HG03039 (cell line): Measurements from ENCODE around the gene COPZ1.

Experiments
- ATAC-seq: cut with Tn5 transposase; IDR thresholded peaks from one replicate; pipeline ENCODE4 v1.9.1; 2021; ENCODE audit warnings: mild to moderate bottlenecking, moderate library complexity; ENCODE audit not compliant: unreplicated experiment

COPZ1 gene

DNA sequence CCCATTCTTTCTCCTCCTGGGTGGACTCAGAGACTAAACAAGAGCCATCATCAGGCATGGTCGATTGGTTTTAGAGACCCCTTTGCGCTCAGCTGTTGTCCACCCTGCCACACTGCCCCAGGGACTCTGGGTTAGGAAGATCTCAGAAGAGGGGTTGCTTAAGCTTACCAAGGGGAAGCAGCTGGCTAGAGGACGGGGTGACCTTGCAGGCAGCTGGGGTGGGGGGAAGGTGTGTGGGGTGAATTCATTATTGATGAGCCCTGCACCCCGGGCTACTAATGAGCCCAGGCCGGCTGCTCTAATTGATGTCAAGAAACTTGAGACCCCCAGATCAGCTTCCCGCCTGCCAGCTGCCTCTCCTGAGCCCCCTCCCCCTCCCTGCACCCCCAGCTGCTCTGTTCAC lies 68.3 kb downstream of the COPZ1 start:
- ATAC-seq = no peak

DNA sequence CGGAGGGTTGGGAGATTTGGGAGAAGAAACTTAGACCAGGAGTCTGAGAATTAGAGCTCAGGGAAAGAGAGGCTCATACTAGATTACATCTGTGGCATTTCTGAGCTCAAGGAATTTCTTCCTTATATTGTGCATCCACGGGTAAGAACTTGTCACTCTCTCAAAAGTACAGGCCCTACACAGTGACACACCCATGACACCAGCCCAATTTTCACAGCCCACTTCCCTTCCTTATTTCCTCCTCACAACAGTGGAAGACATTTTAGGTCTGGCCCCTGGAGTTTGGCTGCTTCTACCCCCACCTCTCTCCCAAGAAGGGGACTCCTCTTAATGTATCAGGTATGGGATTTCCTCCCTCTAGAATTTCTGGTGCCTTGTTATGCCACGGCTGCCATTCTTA lies 68.8 kb downstream of the COPZ1 start:
- no peak for ATAC-seq

DNA sequence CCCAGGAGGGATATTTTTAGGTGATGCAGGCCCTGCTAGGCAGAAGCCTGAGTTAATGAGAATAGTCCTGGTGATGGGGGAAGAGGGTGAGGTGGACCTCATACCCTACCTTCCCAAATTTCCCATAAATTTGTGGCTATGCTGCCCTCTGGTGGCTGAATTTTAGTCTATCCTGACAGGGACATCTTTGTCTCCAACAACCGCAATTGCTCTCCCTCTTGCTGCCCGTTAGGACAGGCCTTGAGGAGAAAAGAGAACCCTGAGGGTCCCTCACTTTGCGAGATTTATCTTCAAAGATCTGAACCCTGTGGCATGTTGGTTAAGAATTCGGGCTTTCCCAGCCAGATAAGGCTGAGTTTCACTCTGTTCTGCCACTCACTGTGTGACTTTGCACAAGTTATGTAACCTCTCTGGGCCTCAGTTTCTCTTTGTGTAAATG lies 69.4 kb downstream of the COPZ1 start:
- ATAC-seq = no peak

DNA sequence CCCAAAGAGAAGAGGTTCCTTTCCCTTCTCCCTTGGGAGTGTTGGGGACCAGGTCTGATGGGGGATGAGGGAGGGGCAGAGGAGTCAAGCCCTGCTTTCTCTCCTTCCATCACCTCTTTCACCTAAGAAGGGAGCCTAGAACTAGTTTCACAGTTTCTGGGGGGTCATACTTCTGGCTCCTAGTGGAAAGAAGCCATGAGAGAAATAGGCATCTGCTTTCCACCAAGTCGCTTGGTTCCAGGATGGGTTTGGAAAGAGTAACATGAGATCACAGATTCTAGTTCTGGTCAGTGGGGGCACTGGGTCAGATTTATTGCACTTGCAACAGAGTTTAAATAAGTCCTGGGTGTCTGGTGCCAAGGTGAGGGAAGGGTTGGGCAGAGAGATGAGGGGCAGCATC lies 70.1 kb downstream of the COPZ1 start:
- ATAC-seq = no peak

DNA sequence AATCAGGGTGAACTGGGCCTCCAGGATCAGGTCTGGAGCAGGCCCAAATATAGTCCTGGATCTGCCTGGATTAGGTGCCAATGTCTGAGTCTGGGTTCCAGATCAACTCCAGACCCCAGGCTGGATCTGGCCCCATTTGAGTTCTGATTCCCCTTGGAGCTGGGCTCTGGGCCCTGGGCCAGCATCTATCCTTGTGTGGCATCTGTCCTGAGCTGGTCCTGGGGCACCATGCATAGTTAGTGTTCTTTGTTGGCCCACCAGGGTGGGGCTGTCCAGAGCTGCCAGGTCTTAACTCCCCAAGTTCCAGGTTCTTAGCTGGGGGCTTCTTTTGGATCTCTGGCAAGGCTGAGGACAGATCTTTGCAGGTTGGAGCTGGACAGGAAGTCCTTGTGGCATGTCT lies 70.6 kb downstream of the COPZ1 start:
- no peak for ATAC-seq

DNA sequence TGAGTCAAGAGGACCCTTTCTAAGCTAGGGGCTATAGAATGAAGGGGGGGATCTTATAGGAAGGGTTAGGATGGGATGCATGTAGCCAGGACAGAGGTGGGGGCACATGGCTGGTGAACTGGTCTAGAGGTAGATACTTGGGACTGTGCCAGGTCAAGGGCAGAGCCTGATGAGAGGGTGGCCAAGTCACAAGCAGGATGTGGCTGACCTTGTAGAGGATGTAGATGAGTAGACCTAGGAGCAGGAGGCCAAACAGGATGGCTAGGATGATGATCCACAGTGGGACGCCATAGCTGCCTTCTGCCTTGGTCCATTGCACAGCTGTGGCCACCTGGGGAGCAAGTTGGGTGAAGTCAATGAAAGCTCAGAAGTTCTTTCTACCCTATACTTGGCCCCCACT lies 72.2 kb downstream of the COPZ1 start:
- no peak for ATAC-seq

DNA sequence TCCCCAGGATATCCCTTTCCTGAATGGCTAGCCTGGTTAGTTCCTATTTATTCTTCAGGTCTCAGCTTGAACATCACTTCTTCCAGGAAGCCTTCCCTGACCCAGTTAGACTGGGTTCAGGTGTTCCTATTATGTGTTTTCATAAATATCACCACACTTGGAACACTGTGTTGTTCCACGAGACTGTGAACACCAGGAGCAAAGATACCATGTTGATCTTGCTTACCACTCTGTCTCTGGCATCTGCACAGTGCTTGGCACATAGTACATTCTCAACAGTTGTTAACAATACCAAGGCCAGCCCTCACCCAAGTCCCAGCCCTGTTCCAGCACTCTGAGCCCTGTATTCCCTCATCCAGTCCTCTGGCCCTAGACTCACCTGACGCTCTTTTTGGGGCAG lies 73.3 kb downstream of the COPZ1 start:
- ATAC-seq = no peak

DNA sequence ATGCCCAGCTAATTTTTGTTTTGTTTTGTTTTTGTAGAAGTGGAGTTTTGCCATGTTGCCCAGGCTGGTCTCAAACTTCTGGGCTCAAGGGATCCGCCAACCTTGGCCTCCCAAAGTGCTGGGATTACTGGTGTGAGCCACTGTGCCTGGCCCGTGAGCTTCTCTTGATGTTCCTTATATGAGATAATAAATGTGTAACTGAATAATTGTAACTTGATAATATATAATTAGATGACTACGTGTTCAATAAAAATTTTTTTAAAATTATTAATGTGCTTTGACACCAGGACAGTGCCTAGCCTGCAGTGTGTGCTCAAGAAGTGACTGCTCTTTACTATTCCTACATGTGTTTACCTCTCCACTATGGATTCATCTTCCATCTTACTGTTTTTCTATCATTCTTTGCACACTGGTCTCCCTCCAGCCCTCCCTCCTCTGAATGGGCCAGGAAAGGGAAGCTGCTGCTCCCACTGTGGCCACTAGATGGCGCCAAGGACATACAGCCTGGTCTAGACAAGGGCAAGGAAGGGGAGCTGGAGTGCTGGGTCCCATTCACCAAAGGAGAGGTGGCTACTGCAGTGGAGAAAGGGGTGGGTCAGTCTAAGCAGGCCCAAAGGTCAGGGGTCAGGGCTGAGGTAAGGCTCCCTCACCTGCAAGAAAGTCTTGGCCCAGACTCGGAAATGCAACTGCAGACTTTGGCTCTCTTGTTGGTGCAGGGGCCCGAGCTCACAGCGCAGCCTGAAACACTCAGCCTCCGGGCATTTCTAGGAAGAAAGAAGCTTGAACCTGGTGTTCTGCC lies 74.3 kb downstream of the COPZ1 start:
- no peak for ATAC-seq

DNA sequence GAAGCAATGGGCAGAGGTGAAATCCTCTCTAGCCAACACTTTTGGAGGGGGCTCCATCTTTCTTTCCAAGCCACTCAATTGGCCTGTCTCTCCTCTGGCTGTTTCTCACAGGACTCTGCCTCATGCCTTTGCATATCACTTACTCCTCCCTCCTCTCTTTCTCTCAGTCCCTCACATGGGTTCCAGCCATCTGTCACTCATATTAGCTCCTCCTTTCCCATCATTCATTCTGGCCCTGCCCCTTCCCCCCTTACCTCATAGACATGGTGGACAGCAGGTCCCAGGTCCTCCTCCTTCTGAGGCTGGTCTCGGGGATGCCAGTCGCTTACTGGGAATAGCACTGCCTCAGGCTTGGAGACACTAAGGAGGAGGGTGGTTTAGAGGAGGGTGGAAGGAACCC lies 76.2 kb downstream of the COPZ1 start:
- no peak for ATAC-seq
